ENCODE data around the gene PRMT7.

PRMT7 gene, protein sequence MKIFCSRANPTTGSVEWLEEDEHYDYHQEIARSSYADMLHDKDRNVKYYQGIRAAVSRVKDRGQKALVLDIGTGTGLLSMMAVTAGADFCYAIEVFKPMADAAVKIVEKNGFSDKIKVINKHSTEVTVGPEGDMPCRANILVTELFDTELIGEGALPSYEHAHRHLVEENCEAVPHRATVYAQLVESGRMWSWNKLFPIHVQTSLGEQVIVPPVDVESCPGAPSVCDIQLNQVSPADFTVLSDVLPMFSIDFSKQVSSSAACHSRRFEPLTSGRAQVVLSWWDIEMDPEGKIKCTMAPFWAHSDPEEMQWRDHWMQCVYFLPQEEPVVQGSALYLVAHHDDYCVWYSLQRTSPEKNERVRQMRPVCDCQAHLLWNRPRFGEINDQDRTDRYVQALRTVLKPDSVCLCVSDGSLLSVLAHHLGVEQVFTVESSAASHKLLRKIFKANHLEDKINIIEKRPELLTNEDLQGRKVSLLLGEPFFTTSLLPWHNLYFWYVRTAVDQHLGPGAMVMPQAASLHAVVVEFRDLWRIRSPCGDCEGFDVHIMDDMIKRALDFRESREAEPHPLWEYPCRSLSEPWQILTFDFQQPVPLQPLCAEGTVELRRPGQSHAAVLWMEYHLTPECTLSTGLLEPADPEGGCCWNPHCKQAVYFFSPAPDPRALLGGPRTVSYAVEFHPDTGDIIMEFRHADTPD

DNA sequence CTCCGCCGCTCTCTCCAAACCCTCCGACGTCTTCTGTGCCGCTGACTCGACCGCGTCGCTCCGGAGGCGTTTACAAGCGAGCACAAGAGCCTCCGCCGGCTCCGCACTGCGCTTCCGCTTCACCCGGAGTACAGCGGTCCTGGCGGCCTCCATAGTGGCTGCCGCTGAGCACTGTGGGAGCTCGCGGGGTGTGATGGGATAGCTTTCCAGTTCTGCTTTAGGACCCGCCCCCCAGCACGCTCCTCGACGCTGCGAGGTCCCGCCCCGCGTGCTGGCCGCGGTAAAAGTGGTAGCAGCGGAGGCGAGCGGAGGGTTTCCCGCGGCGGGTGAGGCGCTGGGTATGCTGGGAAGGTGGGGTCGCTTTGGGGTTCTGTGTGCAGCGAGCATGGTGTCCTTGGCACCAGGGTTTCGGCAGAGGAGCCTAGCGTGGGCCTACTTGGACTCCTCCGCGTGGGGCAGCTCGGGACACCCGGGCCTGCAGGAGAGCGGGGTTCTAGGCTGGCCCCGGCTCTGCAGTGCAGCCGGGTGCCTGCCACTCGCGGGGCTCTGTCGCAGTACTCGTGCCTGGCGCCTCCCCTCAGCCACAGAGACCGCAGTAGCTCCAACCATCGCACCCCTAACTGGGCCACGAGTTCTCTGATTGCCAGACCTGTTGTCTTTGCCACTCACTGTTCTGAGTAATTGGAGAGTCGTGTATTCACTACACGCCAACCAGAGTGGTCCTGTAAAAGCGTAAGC lies at the start of gene PRMT7, which contains the start of gene SLC7A6OS:
Gene PRMT7 (plus strand): TSS at position 246 of the 738 bp plus-strand sequence. CDS start 4,961 bp downstream, outside the sequence.
Gene SLC7A6OS (minus strand): TSS at position 173 of the 738 bp plus-strand sequence. CDS start 20 bp downstream, at position 153.
- Mint-ChIP-seq H3K36me3 (ENCODE audit: low read depth) (peaks cover 71% of the 10 kb centered on the region), H3K27me3 (no peaks in the 10 kb centered on the region), H3K4me1 (ENCODE audit: low read depth) (peaks cover 30% of the 10 kb centered on the region), H3K4me3 (peak within 1 kb of the TSS; percentile 92), H3K9me3 (no peaks in the 10 kb centered on the region), H3K27ac (peak within 1 kb of the TSS; percentile 95)
- intact Hi-C loops (cut with micrococcal nuclease): loop anchor here (1.0 to 5.0 kb wide), 3 partner anchors 46 to 64 kb away; partner anchors contain the start of gene PLA2G15

DNA sequence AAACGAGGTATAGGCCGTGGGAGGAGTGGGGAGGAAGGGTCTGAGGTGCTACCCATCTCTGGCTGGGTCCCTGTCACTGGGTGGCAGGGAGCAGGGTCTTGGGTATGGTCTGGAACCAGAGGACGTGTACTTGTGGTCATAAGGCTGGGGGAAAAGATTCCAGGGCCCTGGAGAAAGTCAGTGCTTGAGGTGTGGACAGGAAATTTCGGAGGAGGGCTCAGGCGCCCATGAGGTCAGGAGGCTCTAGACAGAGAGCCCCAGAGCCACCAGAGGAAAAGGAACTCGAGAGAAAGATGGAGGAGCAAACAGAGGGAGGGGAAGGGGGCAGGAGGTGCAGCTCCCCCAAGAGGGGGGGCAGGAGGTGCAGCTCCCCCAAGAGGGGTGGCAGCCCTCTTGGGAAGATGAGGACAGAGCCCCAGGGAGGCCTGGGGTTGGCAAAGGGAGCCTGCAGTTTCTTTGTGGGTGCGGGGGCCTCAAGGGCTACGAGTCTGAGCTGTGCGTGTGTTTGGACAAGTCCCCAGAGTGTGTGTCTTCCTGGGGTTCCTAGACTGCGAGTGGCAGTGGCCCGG lies 47.2 kb upstream of the PRMT7 start:
- intact Hi-C loops (cut with micrococcal nuclease): loop anchor here (10.0 kb wide), 1 partner anchor 251 kb away; no protein-coding TSS in a partner anchor
- Mint-ChIP-seq H3K4me3 (peak overlapping the region; percentile 93), H3K4me1 (ENCODE audit: low read depth) (peaks cover 49% of the 10 kb centered on the region), H3K27ac (peak overlapping the region; percentile 92), H3K9me3 (no peaks in the 10 kb centered on the region), H3K36me3 (ENCODE audit: low read depth) (peaks cover 57% of the 10 kb centered on the region), H3K27me3 (no peaks in the 10 kb centered on the region)

DNA sequence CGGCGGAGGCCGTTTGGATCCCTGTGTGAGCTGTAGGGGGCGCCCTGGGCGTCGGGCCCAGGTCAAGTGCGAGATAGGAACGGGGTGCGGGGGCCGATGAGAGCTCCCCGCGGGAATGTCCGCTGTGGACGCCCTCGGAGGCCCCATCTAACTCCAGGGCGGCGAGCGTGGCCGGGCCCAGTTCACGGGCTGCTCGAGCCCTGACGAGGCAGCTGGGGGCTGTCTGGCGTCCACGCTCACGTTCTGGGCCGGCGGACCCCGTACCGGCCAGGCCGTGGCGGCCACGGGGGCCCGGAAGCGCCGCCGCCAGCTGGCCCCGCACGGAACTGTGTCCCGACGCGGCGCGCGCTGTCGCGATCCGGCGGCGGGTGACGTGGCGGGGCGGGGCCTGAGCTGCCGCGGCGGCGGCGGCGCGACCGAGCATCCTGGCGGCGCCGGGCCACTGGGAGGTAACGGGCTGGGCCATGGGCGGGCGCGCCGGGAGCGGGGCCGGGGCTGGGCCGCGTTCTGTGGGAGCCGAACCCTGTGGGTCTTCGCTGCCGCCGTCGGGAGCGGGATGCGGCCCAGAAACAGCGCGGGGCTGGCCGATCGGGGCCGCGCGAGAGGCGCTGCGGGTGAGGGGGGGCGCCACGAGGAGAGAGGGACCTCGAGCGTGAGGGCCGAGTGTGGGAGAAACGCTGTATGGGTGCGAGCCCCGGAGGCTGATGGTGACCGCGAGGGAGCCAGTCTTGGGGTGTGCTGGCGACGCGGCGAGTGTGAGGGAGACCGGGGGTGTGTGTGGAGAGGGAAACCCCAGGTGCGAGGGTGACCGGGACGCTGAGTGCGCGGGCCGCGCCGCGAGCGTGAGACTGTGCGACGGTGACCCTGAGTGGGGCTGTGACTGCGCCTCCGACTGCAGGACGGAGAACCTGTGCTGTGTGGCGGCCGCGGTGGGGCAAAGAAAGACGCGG lies 46.4 kb upstream of the PRMT7 start, which contains the start of gene SLC7A6:
Gene SLC7A6 (plus strand): TSS at position 399 of the 950 bp plus-strand sequence. CDS start 10,201 bp downstream, outside the sequence.
- Mint-ChIP-seq H3K4me3 (peak within 1 kb of the TSS; percentile 93), H3K27ac (peak within 1 kb of the TSS; percentile 92), H3K36me3 (ENCODE audit: low read depth) (peaks cover 57% of the 10 kb centered on the region), H3K4me1 (ENCODE audit: low read depth) (peaks cover 41% of the 10 kb centered on the region), H3K27me3 (no peaks in the 10 kb centered on the region), H3K9me3 (no peaks in the 10 kb centered on the region)
- intact Hi-C loops (cut with micrococcal nuclease): loop anchor here (1.0 to 10.0 kb wide), 2 partner anchors 46 to 250 kb away; partner anchors contain the start of gene SLC7A6OS

DNA sequence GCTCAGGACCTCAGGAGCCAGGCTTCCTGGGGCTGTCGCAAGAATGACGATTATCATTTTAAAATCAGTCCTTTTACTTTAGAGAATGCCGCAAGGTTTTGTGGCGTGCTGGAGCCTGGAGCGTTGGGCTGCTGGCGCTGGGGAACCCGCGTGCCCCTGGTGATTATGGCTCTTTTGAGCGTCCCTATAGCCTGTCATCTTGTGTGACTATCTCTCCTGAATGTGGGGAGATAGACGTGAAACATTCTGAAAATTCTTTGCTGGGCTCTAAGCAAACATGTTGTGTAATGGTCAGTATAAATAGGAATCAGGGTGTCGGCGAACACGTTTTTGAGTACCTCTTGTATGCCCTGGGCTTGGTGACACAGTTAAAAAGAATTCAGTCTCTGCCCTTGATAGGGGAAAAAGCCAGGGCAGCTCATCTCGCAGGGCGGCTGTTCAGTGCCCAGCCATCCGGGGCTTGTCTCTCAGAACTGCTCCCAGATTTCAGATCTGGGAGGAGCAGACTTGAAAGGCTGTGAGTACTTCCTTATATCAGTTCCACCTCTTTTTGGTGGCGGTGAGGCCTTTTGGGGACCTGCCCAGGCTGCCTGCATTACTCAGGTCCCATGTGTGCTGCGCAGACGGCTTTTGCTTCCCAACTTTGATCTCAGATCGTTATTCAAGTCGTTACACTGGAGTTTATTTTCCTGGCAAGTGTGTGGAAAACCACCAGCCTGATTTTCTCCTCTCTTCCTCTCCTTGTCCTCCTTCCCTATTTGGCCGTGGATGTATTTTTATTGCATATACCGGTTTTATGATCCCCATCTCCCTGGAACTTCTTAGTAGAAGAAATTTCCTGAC lies 45.5 kb upstream of the PRMT7 start:
- Mint-ChIP-seq H3K9me3 (no peaks in the 10 kb centered on the region), H3K27ac (peak overlapping the region; percentile 92), H3K36me3 (ENCODE audit: low read depth) (peaks cover 55% of the 10 kb centered on the region), H3K4me3 (peak overlapping the region; percentile 93), H3K4me1 (ENCODE audit: low read depth) (peaks cover 32% of the 10 kb centered on the region), H3K27me3 (no peaks in the 10 kb centered on the region)
- intact Hi-C loops (cut with micrococcal nuclease): loop anchor here (1.0 to 10.0 kb wide), 2 partner anchors 45 to 250 kb away; partner anchors contain the start of gene SLC7A6OS

DNA sequence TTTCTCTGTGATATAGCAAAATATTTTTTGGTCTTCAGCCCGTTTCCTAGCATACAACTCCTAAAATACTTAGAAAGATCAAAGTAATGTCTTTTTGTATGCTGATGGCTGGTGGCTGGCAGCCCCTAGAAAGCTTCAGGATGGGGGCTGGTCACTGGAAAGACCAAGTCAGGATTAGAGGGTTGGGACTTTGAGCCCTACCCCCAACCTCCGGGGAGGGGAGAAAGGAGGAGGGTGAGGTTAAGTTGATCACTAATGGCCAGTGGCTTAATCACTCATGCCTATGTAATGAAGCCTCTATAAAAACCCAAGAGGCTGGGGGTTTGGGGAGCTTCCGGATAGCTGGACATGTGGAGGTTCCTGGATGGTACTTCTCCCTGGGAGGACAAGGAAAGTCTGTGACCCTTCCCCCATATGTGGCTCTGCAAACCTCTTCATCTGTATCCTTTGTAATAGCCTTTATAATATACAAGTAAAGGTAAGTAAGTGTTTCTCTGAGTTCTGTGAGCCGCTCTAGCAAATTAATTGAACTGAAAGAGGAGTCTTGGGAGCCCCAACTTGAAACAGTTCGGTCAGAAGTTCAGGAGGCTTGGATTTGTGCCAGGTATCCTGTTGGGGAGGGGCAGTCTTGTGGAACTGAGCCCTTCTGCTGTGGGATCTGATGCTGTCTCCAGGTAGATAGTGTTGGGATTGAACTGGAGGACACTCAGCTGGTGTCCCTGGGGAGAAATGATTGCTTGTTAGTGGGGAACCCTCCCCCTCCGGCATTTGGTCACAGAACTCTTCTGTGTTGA lies 43.0 kb upstream of the PRMT7 start:
- Mint-ChIP-seq H3K4me3 (no peak overlapping the region), H3K9me3 (no peaks in the 10 kb centered on the region), H3K27ac (no peak overlapping the region), H3K27me3 (no peaks in the 10 kb centered on the region), H3K4me1 (ENCODE audit: low read depth) (peaks cover 32% of the 10 kb centered on the region), H3K36me3 (ENCODE audit: low read depth) (peaks cover 60% of the 10 kb centered on the region)
- intact Hi-C loops (cut with micrococcal nuclease): loop anchor here (10.0 kb wide), 1 partner anchor 247 kb away; no protein-coding TSS in a partner anchor

DNA sequence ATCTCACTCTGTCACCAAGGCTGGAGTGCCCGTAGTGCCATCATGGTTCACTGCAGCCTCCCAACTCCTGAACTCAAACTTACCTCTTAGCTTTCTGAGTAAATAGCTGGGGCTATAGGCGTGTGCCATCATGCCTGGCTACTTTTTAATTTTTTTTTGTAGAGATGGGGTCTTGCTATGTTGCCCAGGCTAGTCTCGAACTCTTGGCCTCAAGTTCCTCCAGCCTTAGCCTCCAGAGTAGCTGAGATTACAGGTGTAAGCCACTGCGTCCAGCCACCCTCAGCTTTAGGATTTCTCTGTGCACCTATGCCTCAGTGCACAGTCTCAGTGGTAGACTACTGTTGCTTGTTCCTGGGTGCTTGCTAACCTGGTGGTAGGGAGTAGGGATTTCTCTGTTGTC lies 41.0 kb upstream of the PRMT7 start:
- H3K27ac Mint-ChIP-seq: no peak overlapping the region

DNA sequence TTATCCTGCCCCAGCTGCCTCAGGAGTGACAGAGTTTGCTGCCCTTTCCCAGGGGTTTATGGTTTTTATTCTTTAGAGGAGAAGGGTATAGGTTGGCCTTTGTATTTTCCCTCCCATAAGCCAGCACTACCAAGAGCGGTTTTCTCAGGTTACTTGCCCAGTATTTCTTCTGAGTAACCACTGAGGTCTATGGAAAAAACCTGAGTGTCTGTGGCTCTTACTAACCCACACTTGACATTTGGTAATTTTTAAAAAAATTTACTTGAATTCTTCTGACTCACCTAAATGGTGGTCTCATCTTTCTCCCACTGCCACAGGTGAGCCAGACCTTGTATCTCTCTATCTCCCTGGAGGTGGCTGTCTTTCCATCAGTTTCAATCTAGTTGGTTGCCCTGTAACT lies 40.5 kb upstream of the PRMT7 start:
- Mint-ChIP-seq H3K36me3 (ENCODE audit: low read depth) (peaks cover 72% of the 10 kb centered on the region), H3K4me1 (ENCODE audit: low read depth) (peaks cover 17% of the 10 kb centered on the region), H3K27ac (no peak overlapping the region), H3K9me3 (no peaks in the 10 kb centered on the region), H3K27me3 (no peaks in the 10 kb centered on the region), H3K4me3 (no peak overlapping the region)
- intact Hi-C loops (cut with micrococcal nuclease): no loop called here

More for the DNA sequence above, 41.0 kb upstream of the PRMT7 start:
- no peaks in the 10 kb centered on the region for H3K9me3 Mint-ChIP-seq
- H3K36me3 Mint-ChIP-seq (ENCODE audit: low read depth): peaks cover 69% of the 10 kb centered on the region
- peaks cover 23% of the 10 kb centered on the region for H3K4me1 Mint-ChIP-seq (ENCODE audit: low read depth)
- no peaks in the 10 kb centered on the region for H3K27me3 Mint-ChIP-seq
- H3K4me3 Mint-ChIP-seq: no peak overlapping the region
- intact Hi-C loops (cut with micrococcal nuclease): loop anchor here (10.0 kb wide), 1 partner anchor 245 kb away; no protein-coding TSS in a partner anchor

DNA sequence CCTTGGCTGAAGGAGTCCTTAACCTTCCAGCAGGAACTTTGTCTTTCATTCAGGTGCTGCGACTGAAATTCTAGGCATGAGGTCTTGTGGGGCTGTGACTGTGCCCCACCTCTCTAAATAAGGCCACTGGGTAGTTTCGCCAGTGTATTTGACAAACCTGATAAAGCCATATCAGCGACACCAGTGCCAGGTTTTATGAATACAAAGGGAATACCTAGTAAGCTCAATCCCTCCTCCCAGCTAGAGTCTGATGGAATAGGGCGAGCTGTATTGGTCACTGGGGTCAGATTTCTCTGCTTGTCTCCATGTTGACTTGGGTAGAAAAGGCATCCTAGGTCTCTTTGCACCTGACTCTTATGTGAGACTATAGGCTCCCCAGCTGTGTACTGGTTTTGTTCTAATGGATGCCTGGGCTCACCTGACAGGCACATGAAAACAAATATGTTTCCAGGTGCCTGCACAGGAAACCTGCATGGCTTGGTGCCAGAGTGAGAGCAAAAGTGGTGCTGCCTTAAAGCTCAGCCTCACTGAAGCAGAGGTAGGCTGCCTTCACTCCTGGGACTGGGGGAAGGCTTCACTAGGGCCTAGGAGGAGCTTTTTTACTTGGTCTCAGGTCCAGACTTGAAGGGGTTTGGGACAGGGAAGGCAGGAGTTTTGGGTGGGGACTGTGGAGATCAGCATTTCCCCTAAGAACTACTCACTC lies 38.2 kb upstream of the PRMT7 start:
- H3K4me3 Mint-ChIP-seq: no peak overlapping the region
- peaks cover 8% of the 10 kb centered on the region for H3K4me1 Mint-ChIP-seq (ENCODE audit: low read depth)
- H3K36me3 Mint-ChIP-seq (ENCODE audit: low read depth): peaks cover 82% of the 10 kb centered on the region
- intact Hi-C loops (cut with micrococcal nuclease): no loop called here
- no peak overlapping the region for H3K27ac Mint-ChIP-seq
- H3K27me3 Mint-ChIP-seq: no peaks in the 10 kb centered on the region
- H3K9me3 Mint-ChIP-seq: no peaks in the 10 kb centered on the region

DNA sequence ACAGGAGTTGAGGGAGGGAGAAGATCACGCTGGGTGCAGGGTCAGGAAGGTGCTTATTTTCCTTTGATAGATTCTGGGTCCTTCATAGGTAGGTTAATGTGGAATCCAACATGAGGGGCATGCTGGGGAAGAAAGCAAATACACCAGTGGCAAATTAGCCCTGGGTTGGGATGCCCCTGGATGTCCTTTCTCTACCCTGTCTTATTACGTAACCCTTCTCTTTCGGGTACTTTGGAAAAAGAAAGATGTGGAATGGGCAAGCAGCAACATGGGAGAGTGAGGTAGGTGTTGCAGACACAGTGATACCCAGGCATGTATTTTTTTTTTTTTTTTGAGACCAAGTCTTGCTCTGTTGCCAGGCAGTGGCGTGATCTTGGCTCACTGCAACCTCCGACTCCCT lies 37.4 kb upstream of the PRMT7 start:
- intact Hi-C loops (cut with micrococcal nuclease): no loop called here
- Mint-ChIP-seq H3K27me3 (no peaks in the 10 kb centered on the region), H3K36me3 (ENCODE audit: low read depth) (peaks cover 75% of the 10 kb centered on the region), H3K4me1 (ENCODE audit: low read depth) (peaks cover 6% of the 10 kb centered on the region), H3K9me3 (no peaks in the 10 kb centered on the region), H3K27ac (no peak overlapping the region), H3K4me3 (no peak overlapping the region)

DNA sequence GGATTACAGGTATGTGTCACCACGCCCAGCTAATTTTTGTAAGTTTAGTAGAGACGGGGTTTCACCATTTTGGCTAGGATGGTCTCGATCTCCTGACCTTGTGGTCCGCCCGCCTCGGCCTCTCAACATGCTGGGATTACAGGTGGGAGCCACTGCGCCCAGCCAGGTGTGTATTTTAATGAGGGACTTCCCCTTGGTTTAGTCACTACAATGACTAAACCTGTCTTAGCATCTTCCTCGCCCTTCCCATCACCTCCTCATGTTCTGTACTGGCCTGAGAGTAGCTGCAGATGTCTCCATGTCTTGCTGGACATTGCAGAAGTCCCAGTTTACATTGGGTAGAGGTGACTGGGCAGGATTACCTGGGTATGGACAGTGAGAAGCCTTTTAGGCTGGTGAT lies 36.9 kb upstream of the PRMT7 start:
- intact Hi-C loops (cut with micrococcal nuclease): no loop called here
- Mint-ChIP-seq H3K27me3 (no peaks in the 10 kb centered on the region), H3K9me3 (no peaks in the 10 kb centered on the region), H3K27ac (no peak overlapping the region), H3K4me1 (ENCODE audit: low read depth) (peaks cover 6% of the 10 kb centered on the region), H3K36me3 (ENCODE audit: low read depth) (peaks cover 73% of the 10 kb centered on the region), H3K4me3 (no peak overlapping the region)

DNA sequence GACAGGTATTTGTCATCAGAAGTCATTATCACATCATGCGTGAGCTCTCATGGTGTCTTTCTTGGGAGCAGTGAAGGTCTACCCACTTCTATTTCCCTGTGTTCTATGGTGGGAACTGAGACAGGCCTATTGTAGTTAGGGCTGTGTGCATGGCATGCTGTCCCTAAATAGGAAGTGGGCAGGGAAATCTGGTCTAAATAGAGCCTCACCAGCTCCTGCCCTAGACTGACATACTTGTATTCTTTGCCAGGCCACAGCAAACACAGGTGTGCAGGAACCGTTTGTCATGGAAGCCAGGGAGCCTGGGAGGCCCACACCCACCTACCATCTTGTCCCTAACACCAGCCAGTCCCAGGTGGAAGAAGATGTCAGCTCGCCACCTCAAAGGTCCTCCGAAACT lies 36.4 kb upstream of the PRMT7 start:
- H3K36me3 Mint-ChIP-seq (ENCODE audit: low read depth): peaks cover 68% of the 10 kb centered on the region
- no peak overlapping the region for H3K4me3 Mint-ChIP-seq

More for the DNA sequence above, 36.4 kb upstream of the PRMT7 start:
- intact Hi-C loops (cut with micrococcal nuclease): no loop called here
- H3K4me1 Mint-ChIP-seq (ENCODE audit: low read depth): peaks cover 6% of the 10 kb centered on the region
- H3K27ac Mint-ChIP-seq: no peak overlapping the region
- H3K9me3 Mint-ChIP-seq: no peaks in the 10 kb centered on the region
- H3K27me3 Mint-ChIP-seq: no peaks in the 10 kb centered on the region

All from dendritic cell treated with granulocyte-macrophage colony-stimulating factor and Interleukin-4, amounts not matched to agents 40 ng/mL and 50 ng/mL, for 4 days (primary cell).